ENCODE measurements around the gene NAA35.
A peak's percentile ranks its signal among the peaks of the same experiment; 100 is the strongest.
"Not testable (repeated sequence)": the region's sequence is repeated elsewhere in the genome, so short reads cannot be mapped to it uniquely, and the experiment has no call there.

The NAA35 gene

GRCh38 chr9:85940832-85941621 is at the start of gene NAA35:
Gene NAA35 (plus strand): TSS chr9:85941146. CDS start chr9:85942160, 1,014 bp downstream.
- peak; percentile 83 to 94 for DNase-seq

DNA sequence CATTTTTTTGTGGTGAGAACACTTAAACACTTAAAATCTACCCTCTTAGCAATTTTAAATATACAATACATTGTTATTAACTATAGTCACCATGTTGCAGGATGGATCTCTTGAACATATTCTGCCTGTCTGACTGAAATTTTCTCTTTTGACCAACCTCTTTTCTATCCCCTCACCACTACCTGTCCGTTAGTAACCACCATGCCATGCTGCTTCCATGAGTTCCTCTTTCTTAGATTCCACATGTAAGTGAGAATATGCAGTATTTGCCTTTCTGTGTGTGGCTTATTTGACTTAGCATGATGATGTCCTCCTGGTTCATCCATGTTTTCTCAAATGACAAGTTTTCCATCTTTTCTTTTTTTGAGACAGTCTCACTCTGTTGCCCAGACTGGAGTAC is 48.5 kb upstream of the NAA35 start:
- no peak for DNase-seq

DNA sequence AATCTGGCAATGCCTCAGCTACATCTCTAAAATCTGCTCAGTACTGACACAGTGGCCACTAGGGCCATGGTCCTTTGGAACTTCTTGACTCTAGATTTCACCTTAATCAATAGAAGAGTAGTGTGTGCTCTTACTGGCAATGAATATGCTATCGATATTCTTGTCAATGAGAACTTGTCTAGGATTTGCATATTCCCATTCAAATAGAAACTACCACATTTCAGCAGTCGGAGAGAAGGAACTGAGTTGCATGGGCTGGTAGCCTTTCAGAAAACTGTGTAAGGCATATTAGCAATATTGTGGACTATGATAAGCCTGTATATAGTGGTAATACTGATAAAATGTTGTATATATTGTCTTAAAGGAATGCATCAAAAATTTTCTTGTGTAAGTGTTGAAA is 45.3 kb upstream of the NAA35 start:
- no peak for DNase-seq

DNA sequence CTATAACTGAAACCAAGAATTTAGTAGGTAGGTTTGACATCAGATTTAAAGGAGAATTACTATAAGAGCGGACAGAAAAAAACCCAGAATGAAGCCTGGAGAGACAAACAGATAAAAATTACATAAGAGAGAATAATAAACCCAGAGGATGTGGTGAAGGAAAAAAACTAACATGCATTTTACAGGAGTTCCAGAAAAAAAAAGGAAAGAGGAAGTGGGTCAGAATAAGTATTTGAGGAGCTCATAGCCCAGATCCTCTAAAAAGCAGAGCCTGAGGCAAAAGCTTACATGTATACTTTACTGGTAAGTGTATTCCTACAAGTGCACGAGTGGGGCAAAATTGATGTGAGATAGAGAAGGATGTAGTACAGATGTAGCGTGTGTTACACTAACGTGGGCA is 43.1 kb upstream of the NAA35 start:
- no peak for DNase-seq

- no peak for DNase-seq
Observed at GRCh38 chr9:85898332-85898731, 42.6 kb upstream of the NAA35 start.

DNA sequence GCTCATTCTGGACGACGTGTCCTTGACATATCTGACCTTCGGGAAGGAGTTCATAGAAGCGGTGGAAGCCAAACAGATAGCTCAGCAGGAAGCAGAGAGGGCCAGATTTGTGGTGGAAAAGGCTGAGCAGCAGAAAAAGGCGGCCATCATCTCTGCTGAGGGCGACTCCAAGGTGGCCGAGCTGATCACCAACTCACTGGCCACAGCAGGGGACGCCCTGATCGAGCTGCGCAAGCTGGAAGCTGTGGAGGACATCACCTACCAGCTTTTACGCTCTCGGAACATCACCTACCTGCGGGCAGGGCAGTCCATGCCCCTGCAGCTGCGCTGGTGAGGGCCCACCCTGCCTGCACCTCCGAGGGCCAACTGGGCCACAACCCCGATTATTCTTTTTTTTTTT is 41.6 kb upstream of the NAA35 start:
- DNase-seq: no peak

GRCh38 chr9:85900504-85901201 is 40.3 kb upstream of the NAA35 start:
- DNase-seq: no peak

GRCh38 chr9:85904975-85905374 is 36.0 kb upstream of the NAA35 start:
- DNase-seq: no peak

DNA sequence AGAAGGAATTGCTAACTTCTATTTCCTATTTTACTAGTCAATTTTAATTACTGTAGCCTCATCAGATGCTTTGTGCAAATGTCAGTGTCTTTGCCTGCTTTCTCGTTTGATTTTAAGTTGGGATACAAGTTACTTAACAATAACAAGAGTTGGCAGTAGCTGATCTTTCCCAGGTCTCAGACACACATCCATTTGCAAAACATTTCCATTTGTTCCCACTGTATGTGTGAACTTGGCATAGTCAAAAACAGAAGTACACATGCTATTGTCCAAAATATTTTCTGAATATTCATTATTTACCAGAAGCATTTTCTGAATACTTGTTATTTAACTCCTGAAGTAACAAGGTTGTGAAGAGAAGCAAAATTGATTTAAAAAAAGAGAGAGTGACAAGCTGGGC is 35.0 kb upstream of the NAA35 start:
- DNase-seq: no peak

DNA sequence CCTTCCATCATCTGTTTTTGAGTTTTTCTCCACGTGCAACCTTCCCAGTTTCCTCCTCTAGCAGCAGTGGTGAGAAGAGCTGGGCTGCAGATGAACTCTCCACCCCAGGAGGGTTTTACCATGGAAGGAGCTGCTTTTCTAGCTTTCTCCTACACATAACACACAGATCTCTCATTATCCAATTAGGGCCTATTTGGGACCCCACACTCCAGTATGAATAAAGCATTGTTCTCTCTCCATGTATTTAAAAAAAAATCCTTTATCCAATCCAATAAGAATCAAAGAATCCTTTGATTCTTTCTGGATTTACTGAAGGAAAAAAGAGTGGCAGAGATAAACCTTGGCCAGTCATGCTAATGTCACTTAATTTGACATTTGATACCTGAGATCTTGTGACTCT is 31.6 kb upstream of the NAA35 start:
- no peak for DNase-seq

DNA sequence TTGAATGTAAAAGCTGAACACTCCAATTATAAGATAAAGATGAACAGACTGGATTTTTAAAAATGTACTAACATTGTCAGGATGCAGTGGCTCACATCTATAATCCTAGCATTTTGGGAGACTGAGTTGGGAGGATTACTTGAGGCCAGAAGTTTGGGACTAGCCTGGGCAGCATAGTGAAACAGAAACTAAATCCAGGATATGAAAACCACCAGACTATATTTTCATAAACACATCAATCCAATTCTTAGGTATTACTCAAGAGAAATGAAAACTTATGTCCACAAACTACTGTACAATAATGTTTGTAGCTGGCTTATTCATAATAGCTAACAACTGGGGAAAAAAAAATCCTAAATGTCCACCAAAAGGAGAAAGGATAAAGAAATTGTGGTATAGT is 26.8 kb upstream of the NAA35 start:
- DNase-seq: no peak

DNA sequence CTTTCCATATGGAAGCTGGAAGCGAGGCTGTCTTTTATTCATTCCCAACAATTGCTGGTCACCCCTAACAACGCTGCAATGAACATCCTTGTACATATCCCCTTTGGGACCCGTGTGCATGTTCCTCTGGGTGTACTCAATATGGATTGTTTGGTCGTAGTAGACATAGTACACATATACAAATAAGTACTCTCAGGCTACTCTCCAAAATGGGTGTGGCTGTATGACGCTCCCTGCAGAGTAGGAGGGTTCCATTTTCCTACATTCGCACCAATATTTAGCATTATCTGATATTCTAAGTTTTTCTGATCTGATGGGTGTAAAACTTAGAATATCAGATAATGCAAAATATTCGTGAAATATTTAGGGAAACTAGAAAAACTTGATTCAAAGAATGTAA is 23.2 kb upstream of the NAA35 start:
- no peak for DNase-seq

DNA sequence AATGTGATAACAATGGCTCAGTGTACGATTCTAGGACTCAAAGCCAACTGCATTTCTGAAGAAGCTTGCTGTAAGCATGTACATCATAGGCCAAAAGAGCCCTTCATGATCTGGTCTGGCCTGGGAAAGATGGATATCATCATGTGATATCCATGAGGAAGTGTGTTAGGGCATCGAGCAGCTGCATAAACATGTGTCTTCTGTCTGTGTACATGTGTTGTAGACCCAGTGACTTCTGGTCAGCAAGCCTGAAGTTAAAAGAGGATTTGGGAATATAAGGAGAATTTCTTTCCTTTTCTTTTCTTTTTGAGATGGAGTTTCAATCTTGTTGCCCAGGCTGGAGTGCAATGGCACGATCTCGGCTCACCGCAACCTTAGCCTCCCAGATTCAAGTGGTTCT is 15.5 kb upstream of the NAA35 start:
- DNase-seq: no peak

- DNase-seq: no peak
Observed at GRCh38 chr9:85927076-85927475, 13.9 kb upstream of the NAA35 start.

- DNase-seq: no peak
Observed at GRCh38 chr9:85931495-85931894, 9.5 kb upstream of the NAA35 start.

DNA sequence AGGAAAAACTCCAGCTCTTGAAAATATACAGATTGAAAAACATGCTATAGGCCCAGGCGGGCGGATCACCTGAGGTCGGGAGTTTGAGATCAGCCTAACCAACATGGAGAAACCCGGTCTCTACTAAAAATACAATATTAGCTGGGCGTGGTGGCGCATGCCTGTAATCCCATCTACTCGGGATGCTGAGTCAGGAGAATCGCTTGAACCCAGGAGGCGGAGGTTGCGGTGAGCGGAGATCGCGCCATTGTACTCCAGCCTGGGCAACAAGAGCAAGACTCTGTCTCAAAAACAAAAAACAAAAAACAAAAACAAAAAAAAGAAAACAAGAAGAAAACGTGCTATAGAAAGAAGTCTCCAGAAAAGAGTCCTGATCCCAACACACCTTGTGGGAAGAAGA is 5.0 kb upstream of the NAA35 start:
- DNase-seq: not testable (repeated sequence)

DNA sequence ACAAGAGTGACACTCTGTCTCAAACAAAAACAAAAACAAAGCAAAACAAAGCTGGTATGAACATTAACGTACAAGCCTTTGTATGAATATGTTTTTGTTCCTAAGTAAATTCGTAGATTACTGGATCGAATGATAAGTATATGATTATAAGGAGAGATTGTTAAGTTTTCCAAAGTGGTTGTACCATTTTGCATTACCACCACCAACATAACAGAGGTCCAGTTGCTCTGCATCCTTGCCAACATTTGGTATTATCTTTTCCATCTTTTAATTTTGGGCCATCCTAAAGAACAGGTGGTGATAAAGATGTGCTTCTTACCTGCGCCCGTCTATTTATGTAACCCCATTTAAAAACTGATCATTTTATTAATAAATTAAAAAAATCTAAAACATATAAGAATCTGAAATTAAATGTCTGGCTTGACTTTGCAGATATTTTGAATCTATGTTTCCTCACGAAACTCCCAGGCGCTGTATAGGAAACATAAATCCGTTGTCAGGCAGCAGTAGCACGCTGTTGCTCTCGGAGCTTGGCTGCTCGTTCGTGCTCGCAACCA is 593 bp upstream of the NAA35 start:
- DNase-seq: no peak

GRCh38 chr9:85941622-85941940 is 635 bp downstream of the NAA35 start:
- no peak for DNase-seq

GRCh38 chr9:85941966-85942912 is 1.3 kb downstream of the NAA35 start:
- no peak for DNase-seq

DNA sequence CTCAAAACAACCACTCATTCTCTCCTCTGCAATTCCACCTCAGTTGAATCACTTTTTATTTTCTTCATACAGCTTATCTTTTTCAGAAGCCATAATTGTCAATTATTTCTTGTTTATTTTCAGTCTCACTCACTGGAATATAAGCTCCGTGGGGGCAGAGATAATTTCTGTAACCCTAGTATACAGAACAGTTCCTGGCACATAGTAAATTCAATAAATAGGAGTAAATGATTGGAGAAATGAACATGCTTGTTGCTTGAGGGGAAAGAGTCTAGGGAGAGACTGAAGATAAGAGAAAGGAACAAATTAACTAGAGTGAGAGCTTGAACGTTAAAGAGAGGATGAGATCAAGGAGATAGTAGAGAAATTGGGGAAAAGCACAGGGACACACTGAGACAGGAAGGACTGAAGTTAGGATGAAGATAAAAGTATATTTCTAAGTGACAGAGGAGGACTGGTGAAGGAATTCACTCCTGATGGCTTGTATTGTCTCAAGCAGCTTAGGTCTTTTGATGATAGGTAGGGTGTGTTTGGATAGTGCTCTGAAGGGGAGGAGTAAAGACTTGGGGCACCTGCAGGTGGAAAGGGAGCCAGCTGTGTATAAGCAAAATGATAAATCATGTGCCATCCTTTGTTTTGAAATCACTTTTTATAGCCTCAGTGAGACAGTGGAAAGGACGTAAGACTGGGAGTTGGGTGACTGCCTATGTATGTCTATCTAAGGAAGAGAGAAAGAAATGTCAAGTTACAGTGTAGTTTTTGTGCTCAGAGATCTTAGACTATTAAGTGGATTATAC is 2.2 kb downstream of the NAA35 start:
- DNase-seq: no peak

DNA sequence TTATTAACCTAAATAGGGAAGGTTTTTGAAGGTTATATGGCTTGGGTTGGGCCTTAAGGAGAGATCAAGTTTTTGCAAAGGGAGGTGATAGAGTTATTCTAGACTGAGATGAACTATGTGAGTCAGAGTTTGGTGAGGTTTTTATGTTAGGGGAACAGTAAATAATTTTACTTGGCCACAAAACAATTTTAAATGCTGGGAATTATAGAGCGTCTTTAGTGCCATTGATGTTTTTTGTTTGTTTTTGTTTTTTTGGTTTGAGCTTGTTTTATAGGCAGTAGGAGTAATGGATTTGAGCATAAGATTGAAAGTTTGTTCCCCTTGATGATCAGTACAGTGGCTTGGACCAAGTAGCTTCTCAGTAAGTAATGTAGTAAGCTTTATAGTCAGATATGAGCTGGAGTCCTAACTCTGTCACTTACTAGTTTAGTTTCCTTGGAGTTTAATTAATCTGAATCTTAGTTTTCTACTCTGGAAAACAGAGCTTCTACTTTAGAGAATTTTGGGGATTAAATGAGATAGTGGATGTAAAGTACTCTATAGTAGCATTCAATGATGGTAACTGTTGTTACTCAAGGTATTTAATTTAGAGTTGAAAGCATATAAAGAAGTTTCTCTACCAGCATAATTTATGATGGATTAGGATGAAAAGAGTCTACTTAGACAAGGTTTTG is 2.9 kb downstream of the NAA35 start:
- DNase-seq: no peak

DNA sequence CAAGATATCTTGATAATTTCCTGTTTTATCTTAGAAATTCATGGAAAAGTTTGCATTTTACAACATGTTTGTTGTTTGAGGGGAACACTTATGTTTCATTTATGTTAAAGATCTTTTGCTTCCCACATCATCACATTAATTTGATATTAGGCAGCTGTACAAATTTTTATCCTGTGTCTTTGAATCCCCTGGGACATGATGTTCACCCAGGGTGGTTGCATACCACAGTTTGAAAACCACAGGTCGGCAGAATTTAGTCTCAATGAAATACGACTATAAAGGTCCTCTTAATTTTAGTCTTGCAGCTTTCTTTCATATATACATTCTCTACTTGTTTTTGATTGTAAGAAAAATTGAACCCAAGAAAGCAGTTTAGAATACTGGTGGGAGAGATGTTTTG is 3.7 kb downstream of the NAA35 start:
- no peak for DNase-seq

Data from cerebellar nuclear complex (tissue), 1 donor.